Body of pancreas (tissue), 4 donors: ENCODE data around the gene C1orf122.

Experiments used
- POLR2A ChIP-seq, 3 donors: fragments of 450-650 bp; IDR thresholded peaks; one replicate each; pipeline ENCODE4 v1.6.1; 2016; ENCODE audit warnings: antibody characterized with exemption in 3 of 3, mild to moderate bottlenecking in 2 of 3
- TF ChIP-seq, protein P1 (sequence below), 7 experiments: fragments of 450-650 bp in 4 of 7; fragments of 200-600 bp in 3 of 7; sonication (generic) in 3 of 7; IDR thresholded peaks; one replicate each; pipeline ENCODE4 v1.5.1; 2016 to 2019; ENCODE audit warnings: antibody characterized with exemption in 7 of 7

DNA sequence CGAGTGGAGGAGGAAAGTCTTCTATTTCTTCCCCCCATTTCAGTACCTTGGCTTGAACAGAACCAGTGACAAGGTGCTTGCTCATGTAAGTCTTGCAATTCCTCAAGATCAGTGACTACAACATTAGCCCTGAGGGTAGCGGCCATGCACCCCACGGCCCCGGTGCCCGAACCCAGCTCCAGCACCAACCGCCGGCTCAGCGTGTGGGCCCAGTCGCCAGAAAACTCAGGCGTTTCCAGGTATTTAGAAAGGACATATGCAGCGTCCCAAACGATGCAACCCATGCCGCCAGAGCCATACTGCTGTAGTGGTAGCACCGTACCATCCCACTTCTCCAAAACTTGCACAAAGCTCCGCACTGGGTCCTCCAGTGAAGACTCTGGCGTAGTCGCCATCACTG is 25.1 kb upstream of the C1orf122 start:
- TF ChIP-seq POLR2A (IDR thresholded peaks at IDR 0.05): no peak
- TF ChIP-seq, protein P1, sequence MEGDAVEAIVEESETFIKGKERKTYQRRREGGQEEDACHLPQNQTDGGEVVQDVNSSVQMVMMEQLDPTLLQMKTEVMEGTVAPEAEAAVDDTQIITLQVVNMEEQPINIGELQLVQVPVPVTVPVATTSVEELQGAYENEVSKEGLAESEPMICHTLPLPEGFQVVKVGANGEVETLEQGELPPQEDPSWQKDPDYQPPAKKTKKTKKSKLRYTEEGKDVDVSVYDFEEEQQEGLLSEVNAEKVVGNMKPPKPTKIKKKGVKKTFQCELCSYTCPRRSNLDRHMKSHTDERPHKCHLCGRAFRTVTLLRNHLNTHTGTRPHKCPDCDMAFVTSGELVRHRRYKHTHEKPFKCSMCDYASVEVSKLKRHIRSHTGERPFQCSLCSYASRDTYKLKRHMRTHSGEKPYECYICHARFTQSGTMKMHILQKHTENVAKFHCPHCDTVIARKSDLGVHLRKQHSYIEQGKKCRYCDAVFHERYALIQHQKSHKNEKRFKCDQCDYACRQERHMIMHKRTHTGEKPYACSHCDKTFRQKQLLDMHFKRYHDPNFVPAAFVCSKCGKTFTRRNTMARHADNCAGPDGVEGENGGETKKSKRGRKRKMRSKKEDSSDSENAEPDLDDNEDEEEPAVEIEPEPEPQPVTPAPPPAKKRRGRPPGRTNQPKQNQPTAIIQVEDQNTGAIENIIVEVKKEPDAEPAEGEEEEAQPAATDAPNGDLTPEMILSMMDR (IDR thresholded peaks at IDR 0.05): no peak
